Measurements from ENCODE around the gene GPX7. TPM values are rescaled to one million over a fixed set of nuclear protein-coding genes. Genes with fewer than 3 reads are reported as not detected.
A peak's percentile ranks its signal among the peaks of the same experiment; 100 is the strongest.

Gene GPX7
- total RNA-seq = 30.9 TPM
- 22.2 TPM for polyA plus RNA-seq
- long read RNA-seq, donor 1, partial matches to known transcripts = 0 of 1 reads
- long read RNA-seq, donor 1, other reads (novel, unspliced or antisense) = 0 of 1 reads
- long read RNA-seq, donor 2, transcript GPX7-201 (3 exons, 1,228 nt) = major isoform, 33 of 33 reads
- long read RNA-seq, donor 2, partial matches to known transcripts = 0 of 33 reads
- long read RNA-seq, donor 2, other reads (novel, unspliced or antisense) = 0 of 33 reads
- long read RNA-seq, donor 3, transcript GPX7-201 (3 exons, 1,228 nt) = major isoform, 38 of 49 reads
- long read RNA-seq, donor 3, partial matches to known transcripts = 9 of 49 reads
- long read RNA-seq, donor 3, other reads (novel, unspliced or antisense) = 0 of 49 reads
- long read RNA-seq, donor 4, transcript GPX7-201 (3 exons, 1,228 nt) = major isoform, 5 of 6 reads
- long read RNA-seq, donor 4, partial matches to known transcripts = 0 of 6 reads
- long read RNA-seq, donor 4, other reads (novel, unspliced or antisense) = 0 of 6 reads
- long read RNA-seq, donor 5, transcript GPX7-201 (3 exons, 1,228 nt) = major isoform, 40 of 45 reads
- long read RNA-seq, donor 5, partial matches to known transcripts = 0 of 45 reads
- long read RNA-seq, donor 5, other reads (novel, unspliced or antisense) = 5 of 45 reads
- long read RNA-seq, donor 6, transcript GPX7-201 (3 exons, 1,228 nt) = major isoform, 20 of 20 reads
- long read RNA-seq, donor 6, partial matches to known transcripts = 0 of 20 reads
- long read RNA-seq, donor 6, other reads (novel, unspliced or antisense) = 0 of 20 reads
- long read RNA-seq, donor 7, transcript GPX7-201 (3 exons, 1,228 nt) = major isoform, 24 of 24 reads
- long read RNA-seq, donor 7, partial matches to known transcripts = 0 of 24 reads
- long read RNA-seq, donor 7, other reads (novel, unspliced or antisense) = 0 of 24 reads
- long read RNA-seq, donor 8, transcript GPX7-201 (3 exons, 1,228 nt) = major isoform, 11 of 11 reads
- long read RNA-seq, donor 8, partial matches to known transcripts = 0 of 11 reads
- long read RNA-seq, donor 8, other reads (novel, unspliced or antisense) = 0 of 11 reads
- long read RNA-seq, donor 9, transcript GPX7-201 (3 exons, 1,228 nt) = major isoform, 11 of 12 reads
- long read RNA-seq, donor 9, partial matches to known transcripts = 0 of 12 reads
- long read RNA-seq, donor 9, other reads (novel, unspliced or antisense) = 0 of 12 reads
- long read RNA-seq, donor 10, transcript GPX7-201 (3 exons, 1,228 nt) = major isoform, 14 of 14 reads
- long read RNA-seq, donor 10, partial matches to known transcripts = 0 of 14 reads
- long read RNA-seq, donor 10, other reads (novel, unspliced or antisense) = 0 of 14 reads

DNA sequence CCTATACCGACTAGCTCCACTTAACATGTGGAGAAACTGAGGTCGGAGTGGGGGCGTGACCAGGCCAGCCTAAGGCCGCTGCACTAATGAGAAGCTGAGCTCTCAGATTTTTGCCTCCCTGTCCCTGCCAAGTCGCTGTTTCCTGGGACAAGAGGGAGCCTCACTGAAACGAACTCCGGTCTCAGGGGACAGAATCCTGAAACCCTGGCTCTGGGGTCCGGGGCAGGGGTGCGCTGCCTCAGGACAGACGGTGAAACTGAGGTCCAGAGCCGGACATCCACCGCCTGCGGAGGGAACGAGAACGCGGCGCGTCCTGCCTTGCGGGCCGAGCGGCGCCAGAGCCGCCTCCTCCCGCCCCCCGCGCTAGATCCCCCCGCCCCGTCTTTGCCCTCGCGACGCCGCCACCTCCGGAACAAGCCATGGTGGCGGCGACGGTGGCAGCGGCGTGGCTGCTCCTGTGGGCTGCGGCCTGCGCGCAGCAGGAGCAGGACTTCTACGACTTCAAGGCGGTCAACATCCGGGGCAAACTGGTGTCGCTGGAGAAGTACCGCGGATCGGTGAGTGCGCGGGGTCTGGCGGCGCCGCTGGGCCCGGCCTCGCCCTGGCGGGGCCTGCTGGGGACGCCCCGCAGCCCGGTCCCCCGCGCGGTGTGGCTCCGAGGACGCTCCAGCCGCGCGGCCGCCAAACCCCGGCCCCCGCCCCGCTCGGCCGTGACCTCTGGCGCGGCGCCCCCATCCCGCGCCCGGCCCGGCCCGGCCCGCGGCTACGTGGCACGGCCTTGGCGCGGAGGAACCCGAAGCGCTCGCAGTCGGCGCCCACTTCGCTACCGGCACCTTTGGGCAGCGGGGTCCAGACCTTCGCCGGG lies at the start of gene GPX7:
GPX7 (plus strand) TSS at position 381 of the 865 bp plus-strand sequence; CDS start at position 420, 39 bp downstream.
- no peaks in the 10 kb centered on the region for H3K9me3 ChIP-seq (ENCODE audit: control insufficient read depth in 2 of 2, insufficient read depth in 1 of 2, low read length in 1 of 2)
- H3K27ac ChIP-seq (ENCODE audit: low read depth in 1 of 2, low read length in 1 of 2) = peak within 1 kb of the TSS in 1 of 2 donors; percentile 61
- H3K36me3 ChIP-seq (ENCODE audit: control insufficient read depth in 2 of 2, insufficient read depth in 2 of 2, low read length in 1 of 2) = peaks cover 4 to 10% of the 10 kb centered on the region in 2 donors
- H3K4me1 ChIP-seq (ENCODE audit: control insufficient read depth in 2 of 2, insufficient read depth in 2 of 2, low read length in 2 of 2) = peaks cover 14 to 19% of the 10 kb centered on the region in 2 donors
- H3K27me3 ChIP-seq (ENCODE audit: control insufficient read depth in 2 of 2, insufficient read depth in 1 of 2, low read length in 1 of 2) = no peaks in the 10 kb centered on the region
- WGBS = 2% methylated on average over 97 of the region's 97 CpGs
- peak within 1 kb of the TSS; percentile 59 to 71 for H3K4me3 ChIP-seq (ENCODE audit: low read length in 2 of 2)
- peak in 6 of 9 donors; percentile 30 to 75 (median 48) for DNase-seq (ENCODE audit: low read depth in 6 of 9, low spot score in 9 of 9)

DNA sequence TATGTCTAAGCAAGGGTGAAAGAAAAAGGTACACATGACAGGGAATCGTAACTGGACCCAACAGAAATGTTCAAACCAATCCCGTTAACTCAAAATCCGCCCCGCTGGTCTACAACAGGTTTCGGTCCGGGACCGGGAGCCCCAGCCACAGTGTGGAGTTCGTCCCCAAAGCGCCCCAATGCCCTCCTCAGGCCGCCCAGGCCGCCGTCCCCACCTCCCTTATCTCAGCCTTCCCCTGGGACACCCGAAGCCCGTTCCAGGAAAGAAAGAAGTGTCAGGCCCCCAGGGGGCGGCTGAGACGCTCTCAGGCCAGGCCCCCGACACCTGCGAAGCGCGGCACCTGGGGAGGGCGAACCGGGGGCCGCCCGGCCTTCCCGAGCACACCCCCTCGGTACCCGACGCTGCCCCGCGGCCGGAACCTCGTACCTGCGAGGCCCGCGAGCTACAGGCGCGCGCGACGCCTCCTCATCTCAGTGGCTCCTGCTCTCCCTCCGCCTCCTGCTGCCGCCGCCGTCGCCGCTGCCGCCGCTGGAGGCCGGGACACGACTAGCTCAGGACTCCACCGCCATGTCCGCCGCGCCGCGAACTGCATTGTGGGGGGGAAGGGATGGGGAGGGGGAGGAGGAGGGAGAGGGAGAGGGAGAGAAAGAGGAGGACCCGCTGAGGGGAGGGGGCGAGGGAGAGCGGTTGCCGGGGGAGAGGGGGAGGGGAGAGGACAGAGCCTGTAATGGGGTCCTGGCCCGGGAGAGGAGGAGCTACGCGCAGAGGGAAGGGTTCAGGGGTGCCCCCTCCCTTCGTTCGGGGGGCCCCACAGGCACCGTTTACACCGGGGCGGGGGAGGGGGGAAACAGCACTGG lies 49.4 kb upstream of the GPX7 start, which contains the start of gene TUT4:
TUT4 (minus strand) TSS at position 588 of the 857 bp plus-strand sequence. CDS start 26,812 bp downstream, outside the sequence.
- no peaks in the 10 kb centered on the region for H3K9me3 ChIP-seq (ENCODE audit: control insufficient read depth in 2 of 2, insufficient read depth in 1 of 2, low read length in 1 of 2)
- under 1% methylated on average over 68 of the region's 68 CpGs for WGBS
- H3K27me3 ChIP-seq (ENCODE audit: control insufficient read depth in 2 of 2, insufficient read depth in 1 of 2, low read length in 1 of 2) = no peaks in the 10 kb centered on the region
- DNase-seq (ENCODE audit: low read depth in 6 of 9, low spot score in 9 of 9) = peak in 8 of 9 donors; percentile 54 to 92 (median 80)
- H3K36me3 ChIP-seq (ENCODE audit: control insufficient read depth in 2 of 2, insufficient read depth in 2 of 2, low read length in 1 of 2) = no peaks in the 10 kb centered on the region
- H3K4me3 ChIP-seq (ENCODE audit: low read length in 2 of 2) = peak within 1 kb of the TSS; percentile 70 to 85
- peaks cover 9 to 19% of the 10 kb centered on the region in 2 donors for H3K4me1 ChIP-seq (ENCODE audit: control insufficient read depth in 2 of 2, insufficient read depth in 2 of 2, low read length in 2 of 2)
- peak within 1 kb of the TSS; percentile 96 to 97 for H3K27ac ChIP-seq (ENCODE audit: low read depth in 1 of 2, low read length in 1 of 2)

DNA sequence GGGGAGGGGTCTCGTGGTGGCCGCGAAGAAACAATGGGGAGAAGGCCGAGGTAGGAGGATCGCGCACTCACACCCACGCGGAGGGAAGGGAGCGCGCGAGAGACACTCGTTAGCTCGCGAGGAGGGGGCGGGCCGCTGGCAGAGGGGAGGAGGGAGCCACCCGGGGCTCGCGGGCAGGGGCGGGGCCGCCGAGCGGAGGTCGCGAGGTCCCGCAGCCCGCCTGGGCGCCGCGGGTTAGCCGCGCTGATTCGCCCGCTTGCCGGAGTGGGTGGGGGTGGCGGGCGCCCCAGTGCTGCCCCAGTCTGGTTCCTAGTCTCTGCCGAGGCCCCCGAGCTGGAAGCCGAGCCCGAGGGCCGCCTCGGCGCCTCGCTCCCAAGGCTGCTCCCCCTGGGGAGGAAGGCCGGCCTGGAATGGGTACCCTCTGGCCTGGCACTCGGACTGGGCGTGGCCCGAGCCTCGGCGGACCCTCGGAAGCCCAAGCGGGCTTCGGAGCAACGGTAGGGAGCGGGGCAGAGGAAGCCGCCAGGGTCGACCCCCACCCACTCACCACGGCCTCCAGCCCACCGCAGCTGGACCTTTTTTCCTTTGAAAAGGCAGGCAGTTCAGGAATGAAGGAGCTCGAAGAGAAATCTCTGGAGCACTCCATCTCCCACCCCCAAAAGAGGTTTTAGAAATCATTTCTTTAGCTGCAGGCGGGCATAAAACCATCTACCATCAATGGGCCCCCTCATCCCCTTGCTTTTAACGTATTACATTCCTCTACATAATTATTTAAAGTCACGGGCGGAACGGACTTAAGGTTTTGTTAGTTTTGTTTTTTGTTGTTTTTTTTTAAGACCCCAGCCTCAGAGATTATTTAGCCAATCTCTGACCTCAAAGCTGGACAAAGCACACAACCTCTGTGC lies 48.6 kb upstream of the GPX7 start:
- H3K27ac ChIP-seq (ENCODE audit: low read depth in 1 of 2, low read length in 1 of 2) = peak overlapping the region; percentile 96 to 97
- peaks cover 9 to 19% of the 10 kb centered on the region in 2 donors for H3K4me1 ChIP-seq (ENCODE audit: control insufficient read depth in 2 of 2, insufficient read depth in 2 of 2, low read length in 2 of 2)
- H3K4me3 ChIP-seq (ENCODE audit: low read length in 2 of 2) = peak overlapping the region; percentile 70 to 85
- H3K27me3 ChIP-seq (ENCODE audit: control insufficient read depth in 2 of 2, insufficient read depth in 1 of 2, low read length in 1 of 2) = no peaks in the 10 kb centered on the region
- no peaks in the 10 kb centered on the region for H3K36me3 ChIP-seq (ENCODE audit: control insufficient read depth in 2 of 2, insufficient read depth in 2 of 2, low read length in 1 of 2)
- 2% methylated on average over 66 of the region's 66 CpGs for WGBS
- peak in 8 of 9 donors; percentile 62 to 93 (median 85) for DNase-seq (ENCODE audit: low read depth in 6 of 9, low spot score in 9 of 9)
- no peaks in the 10 kb centered on the region for H3K9me3 ChIP-seq (ENCODE audit: control insufficient read depth in 2 of 2, insufficient read depth in 1 of 2, low read length in 1 of 2)

DNA sequence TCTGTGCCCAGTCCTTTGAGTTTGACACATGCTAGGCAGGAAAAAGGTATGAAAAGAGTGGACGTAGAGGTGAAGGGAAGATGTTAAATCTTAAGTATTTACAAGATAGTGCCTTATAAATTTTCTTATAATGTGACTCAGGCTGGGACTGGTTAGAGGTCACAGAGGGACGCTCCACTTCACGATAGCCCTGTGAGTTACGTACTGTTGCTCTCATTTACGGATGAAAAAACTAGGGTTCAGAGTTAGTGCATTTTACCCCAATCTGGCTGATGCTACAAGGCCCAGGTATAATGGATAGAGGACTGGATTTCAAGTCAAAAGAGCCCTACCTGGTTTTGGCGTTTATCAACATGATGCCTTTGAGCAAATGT lies 47.9 kb upstream of the GPX7 start:
- no peaks in the 10 kb centered on the region for H3K9me3 ChIP-seq (ENCODE audit: control insufficient read depth in 2 of 2, insufficient read depth in 1 of 2, low read length in 1 of 2)
- no peak for DNase-seq (ENCODE audit: low read depth in 6 of 9, low spot score in 9 of 9)
- peaks cover 9 to 19% of the 10 kb centered on the region in 2 donors for H3K4me1 ChIP-seq (ENCODE audit: control insufficient read depth in 2 of 2, insufficient read depth in 2 of 2, low read length in 2 of 2)
- H3K36me3 ChIP-seq (ENCODE audit: control insufficient read depth in 2 of 2, insufficient read depth in 2 of 2, low read length in 1 of 2) = no peaks in the 10 kb centered on the region
- 86% methylated on average over 6 of the region's 6 CpGs for WGBS
- peak overlapping the region in 1 of 2 donors; percentile 97 for H3K27ac ChIP-seq (ENCODE audit: low read depth in 1 of 2, low read length in 1 of 2)
- no peaks in the 10 kb centered on the region for H3K27me3 ChIP-seq (ENCODE audit: control insufficient read depth in 2 of 2, insufficient read depth in 1 of 2, low read length in 1 of 2)
- H3K4me3 ChIP-seq (ENCODE audit: low read length in 2 of 2) = peak overlapping the region in 1 of 2 donors; percentile 85

DNA sequence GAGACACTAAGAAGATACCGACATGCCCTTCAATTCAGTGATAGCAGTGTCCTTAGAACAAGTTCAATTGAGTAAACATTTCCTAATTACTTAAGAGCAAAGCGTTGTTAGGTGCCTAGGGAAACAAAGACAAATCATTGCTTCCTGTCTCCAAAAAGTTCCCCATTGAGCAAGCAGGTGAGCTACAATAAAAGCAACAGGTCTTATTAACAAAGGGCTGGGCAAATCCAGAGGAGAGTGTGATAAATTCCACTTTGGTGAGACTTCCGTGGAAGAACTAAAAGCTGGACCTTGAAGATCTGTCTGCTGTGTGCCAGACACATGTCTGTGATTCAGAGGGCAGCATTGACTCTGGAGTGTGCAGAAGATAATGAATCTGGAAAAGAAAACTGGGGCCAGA lies 47.4 kb upstream of the GPX7 start:
- H3K4me1 ChIP-seq (ENCODE audit: control insufficient read depth in 2 of 2, insufficient read depth in 2 of 2, low read length in 2 of 2) = peaks cover 9 to 19% of the 10 kb centered on the region in 2 donors
- no peaks in the 10 kb centered on the region for H3K36me3 ChIP-seq (ENCODE audit: control insufficient read depth in 2 of 2, insufficient read depth in 2 of 2, low read length in 1 of 2)
- H3K4me3 ChIP-seq (ENCODE audit: low read length in 2 of 2) = no peak overlapping the region
- no peak overlapping the region for H3K27ac ChIP-seq (ENCODE audit: low read depth in 1 of 2, low read length in 1 of 2)
- H3K9me3 ChIP-seq (ENCODE audit: control insufficient read depth in 2 of 2, insufficient read depth in 1 of 2, low read length in 1 of 2) = no peaks in the 10 kb centered on the region
- DNase-seq (ENCODE audit: low read depth in 6 of 9, low spot score in 9 of 9) = peak in 1 of 9 donors; percentile 47
- H3K27me3 ChIP-seq (ENCODE audit: control insufficient read depth in 2 of 2, insufficient read depth in 1 of 2, low read length in 1 of 2) = no peaks in the 10 kb centered on the region
- WGBS = 74% methylated on average over 3 of the region's 3 CpGs

DNA sequence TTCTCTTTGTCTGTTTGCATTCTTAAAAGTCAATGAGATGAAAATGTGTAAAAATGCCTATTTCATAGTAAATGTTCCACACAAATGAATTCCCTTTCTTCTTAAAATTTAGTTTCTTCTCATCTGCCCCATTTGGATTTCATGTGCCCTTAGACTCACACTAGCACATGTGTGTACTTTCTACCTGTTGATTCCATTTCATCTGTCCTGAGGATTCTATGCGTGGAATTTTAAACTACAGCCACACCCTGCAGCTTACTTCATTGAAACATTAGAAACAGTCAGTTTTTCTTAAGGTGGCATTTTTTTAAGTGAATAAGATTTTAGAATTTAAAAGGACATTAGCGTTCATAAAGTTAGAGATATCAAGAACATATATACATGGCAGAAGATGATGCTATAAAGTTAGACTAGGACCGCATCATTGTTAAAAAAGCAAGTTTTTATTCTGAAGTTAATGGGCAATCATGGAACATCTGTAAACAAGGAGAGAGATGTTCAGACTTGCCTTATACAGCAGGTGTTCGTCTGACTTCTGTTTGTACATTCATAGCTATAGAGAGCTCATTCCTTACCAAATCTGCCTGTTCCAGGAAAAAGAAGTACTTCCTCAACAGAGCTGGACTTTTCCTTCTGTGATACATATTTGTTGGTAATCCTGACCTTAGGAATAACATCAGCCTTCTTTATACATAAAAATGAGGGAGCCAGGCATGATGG lies 45.4 kb upstream of the GPX7 start:
- Histone ChIP-seq H3K9me3 (ENCODE audit: control insufficient read depth in 2 of 2, insufficient read depth in 1 of 2, low read length in 1 of 2) (no peaks in the 10 kb centered on the region), H3K27ac (ENCODE audit: low read depth in 1 of 2, low read length in 1 of 2) (no peak overlapping the region), H3K4me1 (ENCODE audit: control insufficient read depth in 2 of 2, insufficient read depth in 2 of 2, low read length in 2 of 2) (peaks cover 5 to 15% of the 10 kb centered on the region in 2 donors), H3K36me3 (ENCODE audit: control insufficient read depth in 2 of 2, insufficient read depth in 2 of 2, low read length in 1 of 2) (no peaks in the 10 kb centered on the region), H3K27me3 (ENCODE audit: control insufficient read depth in 2 of 2, insufficient read depth in 1 of 2, low read length in 1 of 2) (no peaks in the 10 kb centered on the region), H3K4me3 (ENCODE audit: low read length in 2 of 2) (no peak overlapping the region)
- no peak for DNase-seq (ENCODE audit: low read depth in 6 of 9, low spot score in 9 of 9)
- 92% methylated on average over 4 of the region's 4 CpGs for WGBS
